Fibroblast of lung (primary cell): ENCODE data around the gene WDR81. TPM values are rescaled to one million over a fixed set of nuclear protein-coding genes. Genes with fewer than 3 reads are reported as not detected.
"Not testable (repeated sequence)": the region's sequence is repeated elsewhere in the genome, so short reads cannot be mapped to it uniquely, and the experiment has no call there.

Experiments used
- DNase-seq, 2 donors: peaks; one replicate each; pipeline versions ENCODE4 v3.0.0 to v3.0.0-alpha.2; 2010; ENCODE audit warnings: low read depth in 2 of 2
- H2AFZ ChIP-seq: 2 replicates; pipeline ENCODE4 v1.5.1; 2012; ENCODE audit warnings: low read length, control low read depth, inconsistent platforms
- H3K27ac ChIP-seq: 2 replicates; pipeline ENCODE4 v1.5.1; 2011; ENCODE audit warnings: low read length, control low read depth; ENCODE audit not compliant: insufficient read depth
- H3K27me3 ChIP-seq: 2 replicates; pipeline ENCODE4 v1.5.1; 2011; ENCODE audit warnings: mild to moderate bottlenecking, low read length; ENCODE audit not compliant: control insufficient read depth, insufficient read depth
- H3K36me3 ChIP-seq: 2 replicates; pipeline ENCODE4 v1.5.1; 2011; ENCODE audit warnings: low read length; ENCODE audit not compliant: control insufficient read depth, insufficient read depth
- H3K4me1 ChIP-seq: 2 replicates; pipeline ENCODE4 v1.5.1; 2011; ENCODE audit warnings: low read length; ENCODE audit not compliant: control insufficient read depth, insufficient read depth; ENCODE audit errors: extremely low read depth
- H3K4me2 ChIP-seq: 2 replicates; pipeline ENCODE4 v1.5.1; 2011; ENCODE audit warnings: low read length, control low read depth; ENCODE audit not compliant: insufficient read depth; ENCODE audit errors: extremely low read depth
- H3K4me3 ChIP-seq, 4 experiments: fragments of 200-600 bp in 1 of 4; sonication (generic) in 1 of 4; replicated peaks in 1 of 4; 2 replicates each; pipeline ENCODE4 v1.5.1; 2011 to 2016; ENCODE audit warnings: low read length in 4 of 4, low read depth in 3 of 4, mild to moderate bottlenecking in 3 of 4, control low read depth in 2 of 4, inconsistent platforms in 1 of 4, mixed read lengths in 1 of 4; ENCODE audit not compliant: insufficient read depth in 1 of 4; ENCODE audit errors: control extremely low read depth in 1 of 4
- H3K79me2 ChIP-seq: 2 replicates; pipeline ENCODE4 v1.5.1; 2012; ENCODE audit warnings: mild to moderate bottlenecking, low read length, inconsistent platforms; ENCODE audit not compliant: control insufficient read depth, insufficient read depth
- H3K9ac ChIP-seq: 2 replicates; pipeline ENCODE4 v1.5.1; 2011; ENCODE audit warnings: mild to moderate bottlenecking, low read length, control low read depth; ENCODE audit not compliant: insufficient read depth
- H3K9me3 ChIP-seq: 2 replicates; pipeline ENCODE4 v1.5.1; 2012; ENCODE audit warnings: low read depth, low read length; ENCODE audit not compliant: control insufficient read depth, insufficient read depth
- H4K20me1 ChIP-seq: 2 replicates; pipeline ENCODE4 v1.5.1; 2011; ENCODE audit warnings: low read length; ENCODE audit not compliant: control insufficient read depth, insufficient read depth; ENCODE audit errors: extremely low read depth
- CTCF ChIP-seq, 2 donors: IDR thresholded peaks in 1 of 2; conservative IDR thresholded peaks in 1 of 2; 1 replicate in 1 of 2; 2 replicates in 1 of 2; pipeline ENCODE4 v1.5.1; 2011 to 2012; ENCODE audit warnings: low read length in 2 of 2, control low read depth in 1 of 2, inconsistent platforms in 1 of 2, low read depth in 1 of 2, mild to moderate bottlenecking in 1 of 2
- EZH2 ChIP-seq: IDR thresholded peaks from 2 replicates; pipeline ENCODE4 v1.5.1; 2012; ENCODE audit warnings: low read length, control low read depth, mild to moderate bottlenecking; ENCODE audit errors: missing control alignments
- polyA plus RNA-seq, 2 donors: library from polyadenylated mRNA; depleted of rRNA in 1 of 2; stranded (reverse) in 1 of 2; unstranded in 1 of 2; fragments of >200 nt; gene quantifications; 2 replicates each; pipeline ENCODE4 v1.2.1, GENCODE V29; 2011 to 2012; ENCODE audit warnings: missing spikeins in 1 of 2
- total RNA-seq: library from RNA; depleted of rRNA; stranded (reverse); fragments of >200 nt; gene quantifications from 2 replicates; pipeline ENCODE4 v1.2.1, GENCODE V29; 2014

WDR81 gene
- total and polyA plus RNA-seq, 2 donors (not counting 1 experiment from before 2014, with no cell fraction given), result 5.4 to 31.5 TPM

DNA sequence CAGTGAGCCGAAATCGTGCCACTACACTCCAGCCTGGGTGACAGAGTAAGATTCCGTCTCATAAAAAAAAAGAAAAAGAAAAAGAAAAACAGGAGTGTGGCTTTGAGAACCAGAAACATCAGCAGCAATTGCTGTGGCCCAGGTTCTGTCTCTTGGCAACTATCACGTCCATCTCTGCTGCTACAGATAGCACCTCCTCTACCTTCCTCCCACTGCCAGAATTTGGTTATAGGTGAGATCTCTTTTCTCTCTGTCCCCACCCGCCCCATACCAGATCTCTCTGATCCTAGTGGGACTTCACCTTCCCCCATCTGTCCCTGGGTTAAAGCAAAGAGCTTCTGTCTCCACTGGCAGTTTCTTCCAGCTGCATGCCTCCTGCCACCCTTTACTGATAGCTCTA is 17.4 kb upstream of the WDR81 start:
- Histone ChIP-seq H3K27ac (no peak overlapping the region), H4K20me1 (peaks cover under 1% of the 10 kb centered on the region), H3K9ac (no peak overlapping the region), H3K4me1 (no peaks in the 10 kb centered on the region), H3K4me2 (no peak overlapping the region), H3K4me3 (no peak overlapping the region), H2AFZ (no peak overlapping the region), H3K79me2 (peaks cover 6% of the 10 kb centered on the region), H3K9me3 (no peaks in the 10 kb centered on the region), H3K36me3 (peaks cover 6% of the 10 kb centered on the region), H3K27me3 (no peaks in the 10 kb centered on the region)
- TF ChIP-seq CTCF (conservative IDR thresholded peaks at IDR 0.05 in 1 of 2, IDR thresholded peaks at IDR 0.05 in 1 of 2; ENCODE audit: low read depth in 1 of 2, low read length in 2 of 2) (no peak), EZH2 (no peak)
- DNase-seq, result no peak

GRCh38 chr17:1708791-1709346 is 15.6 kb upstream of the WDR81 start:
- peaks cover 17% of the 10 kb centered on the region for H3K4me1 ChIP-seq
- not testable (repeated sequence) for DNase-seq, H3K9ac ChIP-seq, H4K20me1 ChIP-seq, H3K27me3 ChIP-seq, H3K4me2 ChIP-seq, H3K4me3 ChIP-seq, H3K27ac ChIP-seq, H2AFZ ChIP-seq, H3K9me3 ChIP-seq
- H3K36me3 ChIP-seq, result peaks cover 21% of the 10 kb centered on the region
- peaks cover 23% of the 10 kb centered on the region for H3K79me2 ChIP-seq

GRCh38 chr17:1709403-1709951 is 15.0 kb upstream of the WDR81 start:
- H2AFZ ChIP-seq, result no peak overlapping the region
- H3K9me3 ChIP-seq, result no peaks in the 10 kb centered on the region
- DNase-seq, result peak in 1 of 2 donors; percentile 29
- H4K20me1 ChIP-seq, result peaks cover 12% of the 10 kb centered on the region
- no peaks in the 10 kb centered on the region for H3K27me3 ChIP-seq
- H3K4me3 ChIP-seq, result peak overlapping the region in 3 of 4 experiments; percentile 38 to 76 (median 56)
- peak overlapping the region; percentile 84 for H3K9ac ChIP-seq
- peak overlapping the region; percentile 87 for H3K4me2 ChIP-seq
- H3K27ac ChIP-seq, result no peak overlapping the region
- peaks cover 26% of the 10 kb centered on the region for H3K36me3 ChIP-seq
- TF ChIP-seq CTCF (conservative IDR thresholded peaks at IDR 0.05 in 1 of 2, IDR thresholded peaks at IDR 0.05 in 1 of 2; ENCODE audit: low read depth in 1 of 2, low read length in 2 of 2) (no peak), EZH2 (no peak)
- H3K79me2 ChIP-seq, result peaks cover 29% of the 10 kb centered on the region
- peaks cover 19% of the 10 kb centered on the region for H3K4me1 ChIP-seq
